HT-29 (cell line): ENCODE measurements around the gene MMEL1. TPM values are rescaled to one million over a fixed set of nuclear protein-coding genes. Genes with fewer than 3 reads are reported as not detected.
"Not testable (repeated sequence)": the region's sequence is repeated elsewhere in the genome, so short reads cannot be mapped to it uniquely, and the experiment has no call there.

ENCODE experiments used
- DNase-seq: peaks from one replicate; pipeline ENCODE4 v3.0.0-alpha.2; 2015; ENCODE audit warnings: low spot score
- total RNA-seq: library from RNA; depleted of rRNA; stranded (reverse); fragments of >200 nt; shearing (Covaris generic); gene quantifications from 2 replicates; pipeline ENCODE4 v1.2.3, GENCODE V29; 2014

The MMEL1 gene
- total RNA-seq, 1 experiment from 2014 or later: 21.3 TPM

GRCh38 chr1:2628933-2629626 lies 3.7 kb downstream of the MMEL1 start:
- DNase-seq: no peak

- no peak for DNase-seq
Observed at GRCh38 chr1:2628191-2628932, 4.5 kb downstream of the MMEL1 start.

- no peak for DNase-seq
Observed at GRCh38 chr1:2627746-2628145, 5.1 kb downstream of the MMEL1 start.

DNA sequence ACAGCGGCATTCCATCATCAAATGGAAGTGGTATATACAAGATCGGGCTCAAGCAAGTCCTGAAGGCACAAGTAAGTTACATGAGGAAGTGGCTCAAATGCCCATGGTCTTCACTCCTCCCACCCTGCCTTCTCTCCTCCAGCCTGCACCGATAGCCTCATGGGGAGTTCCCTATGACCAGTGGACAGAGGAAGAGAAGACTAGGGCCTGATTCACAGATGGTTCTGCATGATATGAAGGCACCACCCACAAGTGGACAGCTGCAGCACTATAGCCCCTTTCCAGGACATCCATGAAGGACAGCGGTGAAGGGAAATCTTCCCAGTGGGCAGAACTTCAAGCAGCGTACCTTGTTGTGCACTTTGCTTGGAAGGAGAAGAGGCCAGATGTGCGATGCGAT lies 7.1 kb downstream of the MMEL1 start:
- DNase-seq: not testable (repeated sequence)

DNA sequence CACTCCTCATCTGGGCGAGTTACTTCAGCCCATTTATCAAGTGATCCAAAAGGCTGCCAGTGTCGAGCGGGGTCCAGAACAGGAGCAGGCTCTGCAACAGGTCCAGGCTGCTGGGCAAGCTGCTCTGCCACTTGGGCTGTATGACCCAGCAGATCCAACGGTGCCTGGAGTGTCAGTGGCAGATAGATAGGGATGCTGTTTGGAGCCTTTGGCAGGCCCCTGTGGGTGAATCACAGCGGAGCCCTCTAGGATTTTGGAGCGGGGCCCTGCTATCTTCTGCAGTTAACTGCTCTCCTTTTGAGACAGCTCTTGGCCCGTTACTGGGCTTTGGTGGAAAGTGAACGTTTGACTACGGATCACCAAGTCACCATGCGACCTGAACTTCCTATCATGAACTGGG lies 7.5 kb downstream of the MMEL1 start:
- DNase-seq: no peak

- no peak for DNase-seq
Observed at GRCh38 chr1:2624735-2625300, 8.0 kb downstream of the MMEL1 start.

- no peak for DNase-seq
Observed at GRCh38 chr1:2623571-2624337, 9.1 kb downstream of the MMEL1 start.

DNA sequence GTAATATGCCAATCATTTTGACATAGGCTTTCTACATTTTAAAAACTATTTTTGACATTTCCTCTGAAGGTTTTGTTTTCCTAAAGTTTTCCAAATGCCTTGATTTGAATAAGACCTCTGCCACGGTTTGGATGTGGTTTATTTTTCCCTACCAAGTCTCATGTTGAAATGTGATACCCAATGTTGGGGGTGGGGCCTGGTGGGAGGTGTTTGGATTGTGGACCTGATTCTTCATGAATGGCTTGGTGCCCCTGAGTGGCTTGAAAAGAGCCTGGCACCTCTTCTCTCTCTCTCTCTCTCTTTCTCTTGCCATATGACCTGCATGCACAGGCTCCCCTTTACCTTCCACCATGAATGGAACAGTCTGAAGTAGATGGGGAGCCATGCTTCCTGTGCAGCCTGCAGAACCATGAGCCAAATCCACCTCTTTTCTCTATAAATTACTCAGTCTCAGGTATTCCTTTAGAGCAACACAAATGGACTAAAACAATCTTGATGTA lies 14.8 kb downstream of the MMEL1 start:
- no peak for DNase-seq

- no peak for DNase-seq
Observed at GRCh38 chr1:2614145-2614544, 18.7 kb downstream of the MMEL1 start.

GRCh38 chr1:2612591-2613365 lies 20.0 kb downstream of the MMEL1 start:
- DNase-seq: no peak

DNA sequence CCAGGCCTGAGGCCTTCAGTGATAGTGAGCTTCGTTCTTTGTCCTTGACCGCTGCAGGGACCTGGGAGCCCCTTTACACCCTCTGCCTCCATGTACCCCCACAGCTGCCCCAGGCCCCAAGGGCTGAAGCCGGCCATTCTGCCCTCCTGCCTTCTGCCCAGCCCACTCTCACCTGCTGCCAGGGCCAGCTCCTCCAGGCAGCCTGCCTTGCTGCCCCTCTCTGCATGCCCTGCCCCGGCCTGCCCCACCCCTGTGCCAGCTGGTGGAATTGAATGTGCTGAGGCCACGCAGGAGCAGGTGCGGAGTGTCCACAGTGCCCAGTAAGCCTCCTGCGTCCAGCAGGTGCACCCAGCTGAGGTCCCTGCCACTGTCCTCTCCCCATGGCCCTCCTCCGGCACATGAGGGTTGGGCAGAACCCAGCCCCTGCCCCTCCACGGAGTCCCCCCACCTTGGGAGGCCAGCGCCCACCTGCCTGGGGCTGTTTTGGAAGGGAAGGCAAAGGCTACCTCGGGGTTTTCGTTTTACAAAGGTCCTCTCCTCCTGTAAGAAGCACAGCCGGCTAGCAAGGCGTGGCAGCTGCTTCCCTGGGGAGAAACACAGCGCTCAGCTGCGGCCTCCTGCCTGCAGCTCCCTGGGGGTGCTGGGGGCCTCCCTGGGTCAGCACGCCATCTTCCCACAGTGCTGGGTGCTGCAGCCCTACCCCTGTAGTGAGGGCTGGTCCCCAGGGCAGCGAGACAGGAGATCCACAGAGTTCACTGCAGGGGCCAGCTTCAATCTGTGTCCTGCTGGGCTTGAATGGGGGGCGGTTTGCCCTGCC lies 21.0 kb downstream of the MMEL1 start:
- DNase-seq: no peak

- DNase-seq: peak; percentile 69
Observed at GRCh38 chr1:2611031-2611501, 21.8 kb downstream of the MMEL1 start.

DNA sequence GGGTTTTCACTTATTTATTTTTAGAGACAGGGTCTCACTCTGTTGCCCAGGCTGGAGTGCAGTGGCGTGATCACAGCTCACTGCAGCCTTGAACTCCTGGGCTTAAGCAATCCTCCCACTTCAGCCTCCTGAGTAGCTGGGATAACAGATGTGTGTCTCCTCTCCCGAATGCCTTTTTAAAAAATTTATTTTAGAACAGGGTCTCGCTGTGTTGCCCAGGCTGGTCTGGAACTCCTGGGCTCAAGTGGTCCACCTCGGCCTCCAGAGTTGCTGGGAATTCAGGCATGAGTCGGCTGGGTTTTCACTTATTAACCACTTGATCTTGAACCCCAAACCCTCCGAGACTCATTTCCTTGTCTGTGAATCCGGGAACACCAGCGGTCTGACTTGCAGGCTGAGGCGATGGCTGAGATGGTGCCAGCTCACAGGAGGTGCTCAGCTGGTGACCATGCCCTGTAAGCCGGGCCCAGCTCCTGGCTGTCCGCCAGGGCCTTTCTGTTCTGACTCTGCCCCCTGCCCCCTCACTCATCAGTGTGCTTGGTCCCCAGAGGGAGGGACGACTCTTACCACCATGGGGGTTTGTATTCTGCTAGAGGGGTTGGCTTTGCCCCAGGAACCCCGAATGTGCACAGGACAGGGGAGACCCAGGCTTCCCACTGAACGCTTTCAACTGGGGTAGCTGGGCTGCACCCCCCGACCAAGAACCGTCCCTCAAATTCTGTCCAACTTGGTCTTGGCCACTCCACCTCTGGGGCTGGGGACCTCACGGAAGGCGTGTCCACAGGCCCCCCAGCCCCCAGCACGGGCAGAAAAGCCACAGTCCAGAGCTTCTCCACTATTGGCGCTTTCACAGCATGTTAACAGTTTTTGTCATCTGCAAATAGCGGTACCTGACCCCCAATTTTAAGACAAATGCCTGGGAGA lies 22.5 kb downstream of the MMEL1 start:
- DNase-seq: no peak

DNA sequence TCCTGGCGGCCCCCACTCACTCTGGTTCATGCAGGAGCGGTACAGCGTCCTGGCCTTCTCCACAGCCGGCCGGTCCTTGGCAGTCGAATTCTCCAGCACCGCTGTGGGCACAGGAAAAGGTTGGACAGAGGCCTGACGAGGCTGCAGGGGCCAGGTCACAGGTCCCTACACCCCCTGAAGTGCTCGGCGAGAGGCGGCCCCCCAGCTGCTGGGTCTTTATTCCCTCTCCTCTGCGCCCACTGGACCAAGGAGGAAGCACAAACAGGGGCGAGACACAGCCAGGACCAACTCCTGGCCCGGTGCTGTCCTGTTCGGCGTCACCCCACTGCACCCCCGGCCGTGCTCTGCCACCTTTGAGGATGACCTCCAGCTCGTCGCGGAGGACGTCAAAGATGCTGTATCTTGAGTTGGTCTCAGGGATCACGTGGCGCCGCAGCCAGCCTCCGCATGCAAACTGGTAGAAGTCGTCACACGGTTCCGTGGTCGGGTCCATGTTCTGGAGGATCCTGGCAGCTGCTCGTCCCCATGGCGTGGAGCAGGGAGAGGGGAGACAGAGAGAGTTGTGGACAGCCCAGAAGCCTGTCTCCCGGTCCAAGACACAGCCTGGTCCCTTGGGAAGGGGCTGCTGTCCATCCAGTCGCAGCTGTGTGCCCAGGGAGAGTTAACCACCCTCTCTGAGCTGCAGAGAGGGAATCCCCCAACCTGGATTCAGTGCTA lies 23.3 kb downstream of the MMEL1 start:
- no peak for DNase-seq

DNA sequence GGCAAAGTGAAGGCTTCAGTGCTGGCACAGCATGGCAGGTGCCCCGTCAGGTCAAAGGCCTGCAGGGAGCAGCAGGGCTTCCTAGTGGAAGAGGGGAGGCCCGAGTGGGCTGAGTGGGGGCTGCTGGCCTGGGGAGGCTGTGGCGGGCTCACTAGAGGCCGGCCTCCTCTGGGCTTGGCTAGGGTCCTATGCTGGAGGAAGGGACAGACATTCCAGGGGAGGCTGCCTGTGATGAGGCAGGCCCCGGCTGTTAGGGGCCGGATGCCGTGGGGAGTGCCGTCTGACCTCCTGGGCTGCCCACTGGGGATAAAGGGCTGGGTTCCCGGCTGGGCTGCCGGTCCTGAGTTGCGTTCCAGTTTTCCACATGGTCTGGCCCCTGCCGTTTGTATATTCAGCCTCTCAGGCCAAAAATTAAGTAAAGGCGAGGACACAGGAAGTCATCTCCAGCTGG lies 25.1 kb downstream of the MMEL1 start:
- no peak for DNase-seq

DNA sequence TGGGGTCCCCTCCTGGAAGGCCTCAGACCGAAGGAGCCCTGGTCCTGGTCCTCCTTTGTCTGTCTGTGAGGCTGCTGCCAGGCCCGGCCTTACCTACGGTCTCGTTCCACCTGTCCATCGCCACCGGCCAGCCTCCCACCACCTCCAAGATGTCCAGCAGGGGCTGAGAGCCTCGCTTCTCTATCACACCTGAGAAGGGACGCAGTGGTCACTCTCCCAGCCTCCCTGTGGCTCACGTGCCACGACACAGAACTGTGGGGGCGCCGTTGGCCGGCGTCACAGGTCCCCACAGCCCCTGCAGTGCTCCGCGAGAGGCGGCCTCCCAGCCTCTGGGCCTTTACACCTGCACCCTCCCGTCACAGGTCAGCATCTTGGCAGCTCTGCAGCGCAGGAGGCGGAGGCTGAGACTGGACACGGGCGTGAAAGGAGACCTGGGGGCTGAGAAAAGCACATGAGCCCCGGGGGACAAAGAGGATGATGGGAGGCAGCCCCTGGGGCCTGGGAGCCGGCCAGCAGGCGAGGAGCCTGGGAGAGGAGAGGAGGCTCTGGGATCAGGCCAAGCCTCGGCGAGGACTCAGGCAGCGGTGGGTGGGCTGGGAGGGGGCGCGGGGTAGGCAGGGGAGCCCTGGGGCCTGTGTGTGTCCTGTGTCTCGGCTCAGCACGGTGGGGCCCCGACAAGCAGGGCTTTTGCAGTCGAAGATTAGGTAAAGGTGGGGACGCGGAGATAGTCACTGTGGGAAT lies 25.8 kb downstream of the MMEL1 start:
- DNase-seq: no peak

GRCh38 chr1:2606396-2606880 lies 26.4 kb downstream of the MMEL1 start:
- DNase-seq: no peak
